ENCODE measurements around the gene SOS2. TPM values are rescaled to one million over a fixed set of nuclear protein-coding genes. Genes with fewer than 3 reads are reported as not detected.

SOS2 gene
- total RNA-seq, 1 experiment from 2014 or later: 9.4 TPM

- Histone ChIP-seq H2BK12ac (ENCODE audit: insufficient read length, low read depth, low read length) (no peak overlapping the region), H4K8ac (replicated peaks; ENCODE audit: insufficient read length, low read depth, low read length) (no peak overlapping the region), H4K5ac (ENCODE audit: insufficient read length, low read depth, low read length) (no peak overlapping the region), H3K4me1 (ENCODE audit: insufficient read depth, low read length) (no peaks in the 10 kb centered on the region), H2BK5ac (ENCODE audit: insufficient read length, low read length) (no peak overlapping the region), H3K4ac (ENCODE audit: low read depth, low read length) (no peak overlapping the region), H3K56ac (ENCODE audit: insufficient read length, low read depth, low read length) (no peak overlapping the region), H2BK120ac (ENCODE audit: low read depth, low read length, poor library complexity, severe bottlenecking) (peak overlapping the region; percentile 70), H3K27ac (ENCODE audit: insufficient read length, low read depth, low read length) (peak overlapping the region; percentile 68), H2AFZ (ENCODE audit: low read length) (peak overlapping the region; percentile 49), H4K20me1 (ENCODE audit: control insufficient read depth, insufficient read depth, insufficient read length) (no peaks in the 10 kb centered on the region), H2AK5ac (ENCODE audit: insufficient read length, low read length) (no peak overlapping the region), H3K4me2 (ENCODE audit: insufficient read depth, insufficient read length, low read length) (no peak overlapping the region), H3K14ac (ENCODE audit: insufficient read depth, low read length) (peak overlapping the region; percentile 60; the same call in 1 of the 2 replicates), H4K91ac (ENCODE audit: insufficient read length, low read depth, low read length) (no peak overlapping the region), H3K27me3 (ENCODE audit: insufficient read depth, low read length) (no peaks in the 10 kb centered on the region), H3K23me2 (ENCODE audit: insufficient read length, low read depth, low read length, poor library complexity, severe bottlenecking) (peaks cover 3% of the 10 kb centered on the region), H3K9me3 (ENCODE audit: control insufficient read depth, low read depth, low read length) (no peaks in the 10 kb centered on the region), H3K79me1 (ENCODE audit: insufficient read depth, low read depth, low read length, poor library complexity, severe bottlenecking) (no peaks in the 10 kb centered on the region), H2BK20ac (ENCODE audit: low read depth, low read length, poor library complexity, severe bottlenecking) (no peak overlapping the region), H2BK15ac (ENCODE audit: low read depth, low read length) (no peak overlapping the region), H3K18ac (ENCODE audit: insufficient read length, low read depth, low read length) (no peak overlapping the region), H3K23ac (ENCODE audit: insufficient read length, low read depth, low read length) (no peak overlapping the region), H3K9ac (ENCODE audit: extremely low read depth, insufficient read length, low read length) (peak overlapping the region; percentile 77), H3K79me2 (ENCODE audit: insufficient read depth, low read length) (peaks cover 5% of the 10 kb centered on the region; the same call in 1 of the 2 replicates), H3T11ph (ENCODE audit: low read length) (no peak overlapping the region)
- no peak for DNase-seq
- no peaks in the 10 kb centered on the region for H3K27me3 Mint-ChIP-seq (ENCODE audit: low read depth)
- H3K4me3 Mint-ChIP-seq: peak overlapping the region; percentile 96 to 98
- H3K36me3 Mint-ChIP-seq (ENCODE audit: insufficient read depth in 1 of 3, low read depth in 3 of 3): peaks cover 12 to 41% (median 41%) of the 10 kb centered on the region in 3 experiments; a peak in 6 of 7 replicates
- WGBS (ENCODE audit: extremely low coverage, insufficient read length, low lambda C conversion rate): no CpG with 5 or more reads among the region's 2 CpGs
- peak overlapping the region; percentile 95 to 99 (median 99) for H3K27ac Mint-ChIP-seq
- H3K4me1 Mint-ChIP-seq: peaks cover 9 to 16% of the 10 kb centered on the region in 2 experiments
- H3K9me3 Mint-ChIP-seq: no peaks in the 10 kb centered on the region
- TF ChIP-seq CTCF (conservative IDR thresholded peaks at IDR 0.05): no peak
These were observed 114.4 kb downstream of the SOS2 start for GRCh38 chr14:50116966-50117365.

Data from H9 (cell line).